GM21619 (cell line): Measurements from ENCODE around the gene MIDN.
"Not testable (repeated sequence)": the region's sequence is repeated elsewhere in the genome, so short reads cannot be mapped to it uniquely, and the experiment has no call there.

Source experiments
- ATAC-seq: cut with Tn5 transposase; IDR thresholded peaks from one replicate; pipeline ENCODE4 v1.9.1; 2021; ENCODE audit not compliant: unreplicated experiment

MIDN gene

DNA sequence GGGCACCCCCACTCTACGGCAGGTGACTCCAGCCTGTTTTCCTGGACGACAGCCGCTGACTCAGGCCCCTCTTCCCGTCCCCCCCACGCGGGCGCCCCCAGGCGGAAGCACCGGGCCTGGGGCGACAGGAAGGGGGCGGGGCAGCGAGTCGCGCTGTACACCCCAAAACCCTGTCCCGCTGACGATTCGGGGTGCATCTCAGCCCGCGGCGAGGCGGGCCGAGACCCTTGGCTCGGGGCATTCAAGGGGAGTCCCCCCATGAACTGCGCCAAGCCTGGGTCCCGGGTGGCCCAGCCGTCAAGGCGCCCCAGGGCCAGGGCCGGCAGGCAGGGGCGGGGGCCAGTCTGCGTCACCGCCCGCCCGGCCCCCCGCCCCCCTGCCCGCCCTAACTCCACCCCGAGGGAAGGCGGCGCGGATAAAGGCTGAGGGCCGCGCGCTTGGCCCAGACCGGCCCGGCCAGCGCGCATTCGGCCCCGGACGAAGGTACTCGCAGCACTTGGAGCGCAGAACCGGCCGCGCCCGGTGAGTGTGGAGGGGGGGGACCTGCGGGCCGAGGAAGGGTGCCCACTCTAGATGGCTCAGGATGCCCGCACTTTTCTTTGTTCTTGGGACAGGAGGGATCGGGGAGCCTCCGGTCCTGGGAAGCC, at the start of gene MIDN:
Gene MIDN, plus strand, starts transcription at position 445 of the 647 bp plus-strand sequence. CDS start 1,714 bp downstream, outside the sequence.
- peak; percentile 15 for ATAC-seq

GRCh38 chr19:1199531-1199930, 48.9 kb upstream of the MIDN start:
- no peak for ATAC-seq

DNA sequence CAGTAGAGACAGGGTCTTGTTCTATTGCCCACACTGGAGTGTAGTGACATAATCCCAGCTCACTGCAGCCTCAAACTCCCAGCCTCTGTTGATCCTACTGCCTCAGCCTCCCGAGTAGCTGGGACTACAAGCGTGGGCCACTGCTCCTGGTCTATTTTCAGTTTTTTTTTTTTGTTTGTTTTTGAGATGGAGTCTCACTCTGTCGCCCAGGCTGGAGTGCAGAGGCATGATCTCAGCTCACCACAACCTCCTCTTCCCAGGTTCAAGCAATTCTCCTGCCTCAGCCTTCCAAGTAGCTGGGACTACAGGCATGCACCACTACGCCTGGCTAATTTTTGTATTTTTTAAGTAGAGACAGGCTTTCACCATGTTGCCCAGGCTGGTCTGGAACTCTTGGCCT, 47.8 kb upstream of the MIDN start:
- not testable (repeated sequence) for ATAC-seq

DNA sequence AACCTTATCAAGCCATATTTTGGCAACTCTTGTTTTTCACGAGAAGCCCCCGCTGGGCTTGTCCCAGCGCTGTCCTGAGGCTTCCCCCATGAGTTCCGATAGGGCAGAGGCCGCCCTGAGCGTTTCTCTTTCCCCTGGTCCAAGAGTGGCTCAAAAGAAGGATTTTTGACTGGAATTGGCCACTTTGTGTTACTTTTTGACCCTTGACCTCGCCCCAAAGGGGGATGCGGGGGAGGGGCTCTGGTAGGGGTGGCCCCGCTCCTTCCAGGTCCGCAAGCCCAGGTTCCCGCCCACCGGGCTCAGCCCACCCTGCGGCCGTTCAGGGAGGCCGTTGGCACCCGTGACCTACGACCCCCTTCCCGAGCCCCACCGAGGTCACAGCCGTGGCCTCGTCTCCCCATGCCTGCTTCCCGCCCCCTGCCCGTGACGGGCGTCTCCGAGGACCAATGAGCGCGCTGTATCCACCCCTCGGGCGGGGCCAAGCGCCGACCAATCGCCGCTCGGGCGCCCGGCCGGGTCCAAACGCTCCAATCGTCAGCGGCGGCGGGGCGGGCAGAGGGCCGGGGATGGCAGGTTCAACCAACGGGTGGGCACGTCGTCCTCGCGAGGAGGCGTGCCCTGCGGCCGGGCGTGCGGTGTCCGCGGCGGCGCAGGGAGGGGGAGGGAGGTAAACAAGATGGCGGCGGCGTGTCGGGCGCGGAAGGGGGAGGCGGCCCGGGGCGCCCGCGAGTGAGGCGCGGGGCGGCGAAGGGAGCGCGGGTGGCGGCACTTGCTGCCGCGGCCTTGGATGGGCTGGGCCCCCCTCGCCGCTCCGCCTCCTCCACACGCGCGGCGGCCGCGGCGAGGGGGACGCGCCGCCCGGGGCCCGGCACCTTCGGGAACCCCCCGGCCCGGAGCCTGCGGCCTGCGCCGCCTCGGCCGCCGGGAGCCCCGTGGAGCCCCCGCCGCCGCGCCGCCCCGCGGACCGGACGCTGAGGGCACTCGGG, 43.0 kb upstream of the MIDN start, which contains the start of gene STK11:
Gene STK11, plus strand, starts transcription at position 665 of the 986 bp plus-strand sequence. CDS start 1,136 bp downstream, outside the sequence.
- ATAC-seq: peak; percentile 86

- ATAC-seq: no peak
These were observed 42.1 kb upstream of the MIDN start for GRCh38 chr19:1206150-1206863.

DNA sequence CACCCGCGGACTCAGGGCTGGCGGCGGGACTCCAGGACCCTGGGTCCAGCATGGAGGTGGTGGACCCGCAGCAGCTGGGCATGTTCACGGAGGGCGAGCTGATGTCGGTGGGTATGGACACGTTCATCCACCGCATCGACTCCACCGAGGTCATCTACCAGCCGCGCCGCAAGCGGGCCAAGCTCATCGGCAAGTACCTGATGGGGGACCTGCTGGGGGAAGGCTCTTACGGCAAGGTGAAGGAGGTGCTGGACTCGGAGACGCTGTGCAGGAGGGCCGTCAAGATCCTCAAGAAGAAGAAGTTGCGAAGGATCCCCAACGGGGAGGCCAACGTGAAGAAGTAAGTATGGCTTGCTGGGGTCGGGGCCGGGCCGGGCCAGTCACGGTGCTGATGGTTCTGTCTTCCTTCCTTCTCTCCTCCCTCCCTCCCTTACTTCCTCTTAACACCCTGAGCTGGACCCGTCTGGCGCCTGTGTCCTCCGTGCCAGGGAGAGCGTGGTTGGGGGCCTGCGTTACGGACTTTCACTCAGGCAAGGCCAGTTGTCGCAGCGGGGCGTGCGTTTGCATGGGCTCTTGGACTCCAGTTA, 41.4 kb upstream of the MIDN start:
- no peak for ATAC-seq

DNA sequence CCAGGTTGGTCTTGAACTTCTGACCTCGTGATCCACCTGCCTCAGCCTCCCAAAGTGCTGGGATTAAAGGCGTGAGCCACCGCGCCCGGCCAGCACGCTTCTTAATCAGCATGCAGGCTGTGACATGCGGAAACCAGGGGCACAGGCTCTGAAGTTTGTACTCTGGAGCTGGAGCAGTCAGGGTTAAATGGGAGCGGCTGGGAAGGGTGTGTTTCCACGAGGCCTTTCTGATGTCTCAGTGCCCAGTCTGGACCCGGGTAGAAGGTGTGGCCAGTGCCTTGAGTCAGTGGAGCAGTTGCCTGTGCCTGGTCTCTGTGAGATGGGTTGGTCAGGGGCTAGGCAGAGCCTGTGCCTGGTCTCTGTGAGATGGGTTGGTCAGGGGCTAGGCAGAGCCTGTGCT, 39.6 kb upstream of the MIDN start:
- ATAC-seq: not testable (repeated sequence)

- ATAC-seq: no peak
These were observed 38.2 kb upstream of the MIDN start for GRCh38 chr19:1210227-1210538.

DNA sequence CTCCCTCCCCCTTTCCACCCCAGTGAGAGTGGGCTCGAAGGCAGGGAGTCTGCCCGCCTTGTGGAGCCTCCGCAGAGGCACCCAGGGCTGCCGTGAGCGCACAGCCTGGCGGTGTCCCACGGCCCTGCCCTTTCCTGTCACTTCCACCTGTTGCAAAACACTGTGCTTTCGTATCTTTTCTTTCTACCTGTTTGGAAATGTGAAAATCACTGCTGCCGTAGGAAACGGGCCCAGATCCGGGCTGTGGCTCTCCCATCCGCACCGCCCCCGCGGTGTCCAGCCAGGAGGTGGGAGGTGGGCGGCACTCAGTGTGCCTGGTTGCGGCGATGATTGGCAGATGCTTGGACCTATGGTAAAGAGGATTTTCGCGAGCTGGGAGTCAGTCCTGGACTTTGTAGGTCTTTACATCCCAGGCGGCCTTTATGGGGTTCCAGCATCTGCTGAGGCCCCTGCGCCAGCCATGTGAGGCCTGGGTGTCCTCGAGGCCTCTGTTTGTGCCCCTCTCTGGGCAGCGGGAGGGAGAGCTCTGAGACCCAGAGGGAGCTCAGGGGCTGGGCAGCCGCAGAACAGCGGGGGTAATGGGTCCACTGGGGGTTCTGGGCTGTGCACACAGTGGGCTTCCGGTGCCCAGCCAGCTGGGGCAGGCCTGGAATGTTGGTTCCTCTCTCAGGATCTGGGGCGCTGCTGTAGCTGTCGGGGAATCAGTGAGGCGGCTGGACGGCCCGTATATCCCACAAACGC, 36.7 kb upstream of the MIDN start:
- no peak for ATAC-seq

GRCh38 chr19:1213391-1214286, 34.7 kb upstream of the MIDN start:
- ATAC-seq: no peak

GRCh38 chr19:1214299-1214861, 34.0 kb upstream of the MIDN start:
- ATAC-seq: no peak

- no peak for ATAC-seq
These were observed 33.3 kb upstream of the MIDN start for GRCh38 chr19:1214862-1215731.

DNA sequence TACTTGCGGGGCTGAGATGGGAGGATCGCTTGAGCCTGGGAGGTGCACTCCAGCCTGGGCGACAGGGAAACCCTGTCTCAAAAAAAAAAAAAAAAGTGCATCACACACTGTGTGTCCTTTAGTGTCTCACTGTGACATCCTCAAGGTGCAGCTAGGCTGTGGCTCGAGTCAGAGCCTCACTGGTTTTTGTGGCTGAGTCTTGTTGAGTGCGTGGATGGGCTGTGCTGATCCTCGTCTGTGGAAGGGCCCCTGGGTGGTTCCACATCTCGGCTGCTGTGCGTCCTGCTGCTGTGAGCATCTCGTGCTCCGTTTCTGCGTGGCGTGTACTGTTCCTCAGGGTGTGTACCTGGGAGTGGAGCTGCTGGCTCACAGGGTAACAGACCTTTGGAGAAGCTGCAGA, 31.6 kb upstream of the MIDN start:
- no peak for ATAC-seq

DNA sequence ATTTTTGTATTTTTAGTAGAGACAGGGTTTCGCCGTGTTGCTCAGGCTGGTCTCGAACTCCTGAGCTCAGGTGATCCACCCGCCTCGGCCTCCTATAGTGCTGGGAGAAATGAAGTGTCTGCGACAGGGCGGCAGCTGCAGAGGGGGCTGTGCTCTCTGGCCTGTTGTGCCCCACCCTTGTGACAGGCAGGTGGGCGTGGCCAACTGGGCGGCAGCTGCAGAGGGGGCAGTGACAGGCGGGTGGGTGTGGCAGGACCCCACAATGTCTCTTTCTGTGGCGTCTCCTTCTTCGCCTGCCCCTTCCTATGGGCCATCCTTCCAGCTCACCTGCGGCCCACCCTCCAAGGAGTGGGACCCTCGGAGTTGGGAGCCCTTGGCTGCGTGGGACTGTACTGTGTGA, 31.0 kb upstream of the MIDN start:
- ATAC-seq: no peak

DNA sequence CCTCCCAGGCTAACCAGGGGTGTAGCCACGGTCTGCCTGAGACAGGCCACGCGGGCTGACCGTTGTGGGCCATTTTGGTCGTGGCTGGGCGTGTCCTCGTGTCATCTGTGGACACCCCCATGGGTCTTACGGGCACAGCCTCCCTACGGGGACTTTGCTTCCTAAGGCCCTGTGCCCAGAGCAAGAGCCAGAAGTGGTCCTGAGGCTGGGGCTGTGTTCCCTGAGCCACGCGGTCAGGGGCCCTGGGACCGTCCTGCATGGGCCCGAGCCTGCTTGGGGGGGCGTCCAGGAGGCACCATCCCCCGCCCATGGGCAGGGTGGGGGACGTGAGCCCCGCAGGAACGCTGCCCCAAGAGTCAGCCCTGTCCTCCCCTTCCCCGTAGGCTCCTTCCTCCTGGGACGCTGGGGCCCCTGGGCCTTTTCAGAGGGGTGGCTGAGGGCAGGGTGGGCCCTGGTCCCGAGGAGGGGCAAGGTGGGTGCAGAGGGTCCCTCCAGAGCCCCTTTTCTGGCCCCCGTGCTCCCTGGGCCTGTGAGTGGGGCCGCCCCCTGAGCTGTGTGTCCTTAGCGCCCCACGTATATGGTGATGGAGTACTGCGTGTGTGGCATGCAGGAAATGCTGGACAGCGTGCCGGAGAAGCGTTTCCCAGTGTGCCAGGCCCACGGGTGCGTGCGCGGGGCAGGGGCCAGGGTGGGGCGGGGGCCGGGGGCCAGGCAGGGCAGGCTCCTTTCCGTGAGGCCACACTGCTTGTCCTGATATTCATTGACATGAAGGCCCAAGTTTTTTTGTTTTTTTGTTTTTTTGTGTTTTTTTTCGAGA, 29.4 kb upstream of the MIDN start:
- no peak for ATAC-seq

DNA sequence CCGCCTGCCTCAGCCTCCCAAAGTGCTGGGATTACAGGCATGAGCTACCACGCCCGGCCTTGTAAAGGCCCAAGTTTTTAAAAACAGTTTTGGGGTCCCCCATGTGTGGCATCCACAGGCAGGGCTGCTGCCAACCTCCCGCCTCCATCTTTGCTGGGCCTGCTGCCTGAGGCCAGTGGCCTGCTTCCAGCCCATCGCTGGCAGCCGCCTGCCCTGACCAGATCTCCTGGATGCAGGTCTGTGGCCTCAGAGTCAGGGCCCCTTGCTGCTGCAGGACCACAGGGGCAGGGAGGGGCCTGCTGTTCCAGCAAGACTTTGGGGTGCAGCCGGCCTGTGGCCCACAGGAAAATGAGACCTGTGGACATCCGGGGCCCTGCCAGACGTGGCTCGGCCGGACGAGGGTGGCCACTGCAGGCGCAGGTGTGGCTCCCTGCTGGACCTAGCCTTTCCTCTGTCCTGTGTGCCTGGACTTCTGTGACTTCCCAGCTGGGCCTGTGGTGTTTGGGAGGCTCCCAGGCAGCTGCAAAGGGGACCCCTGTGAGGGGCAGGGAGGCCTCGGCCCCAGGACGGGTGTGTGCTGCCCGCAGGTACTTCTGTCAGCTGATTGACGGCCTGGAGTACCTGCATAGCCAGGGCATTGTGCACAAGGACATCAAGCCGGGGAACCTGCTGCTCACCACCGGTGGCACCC, 28.5 kb upstream of the MIDN start:
- ATAC-seq: no peak

DNA sequence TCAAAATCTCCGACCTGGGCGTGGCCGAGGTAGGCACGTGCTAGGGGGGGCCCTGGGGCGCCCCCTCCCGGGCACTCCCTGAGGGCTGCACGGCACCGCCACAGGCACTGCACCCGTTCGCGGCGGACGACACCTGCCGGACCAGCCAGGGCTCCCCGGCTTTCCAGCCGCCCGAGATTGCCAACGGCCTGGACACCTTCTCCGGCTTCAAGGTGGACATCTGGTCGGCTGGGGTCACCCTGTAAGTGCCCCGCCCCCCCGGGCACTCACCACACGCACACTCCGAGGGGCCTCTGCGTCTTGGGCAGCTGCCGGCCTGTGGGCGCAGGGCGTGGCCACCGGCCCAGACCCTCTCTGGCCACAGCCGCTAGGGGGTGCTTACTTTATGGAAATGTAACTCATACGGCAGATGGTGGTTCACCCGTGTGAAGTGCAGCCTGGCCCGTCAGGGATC, 27.9 kb upstream of the MIDN start:
- ATAC-seq: no peak
